Stimulated activated CD4-positive, alpha-beta T cell treated with anti-CD3 and anti-CD28 coated beads, TNF-alpha, amount 100 ng/mL, for 1 hour (primary cell): Measurements from ENCODE around the gene PRICKLE1.

ENCODE experiments used
- DNase-seq, 3 donors: peaks; one replicate each; pipeline ENCODE4 v3.0.0-alpha.2; 2020; ENCODE audit warnings: low read depth in 3 of 3, low spot score in 1 of 3

PRICKLE1 gene

GRCh38 chr12:42496886-42497285, 92.7 kb downstream of the PRICKLE1 start:
- no peak for DNase-seq

- no peak for DNase-seq
Measured at GRCh38 chr12:42495244-42495643, 94.3 kb downstream of the PRICKLE1 start.

GRCh38 chr12:42492267-42492666, 97.3 kb downstream of the PRICKLE1 start:
- DNase-seq = no peak

- no peak for DNase-seq
Measured at GRCh38 chr12:42490261-42490842, 99.2 kb downstream of the PRICKLE1 start.

- DNase-seq = no peak
Measured at GRCh38 chr12:42486407-42486806, 103.1 kb downstream of the PRICKLE1 start.

- DNase-seq = no peak
Measured at GRCh38 chr12:42485823-42486222, 103.7 kb downstream of the PRICKLE1 start.

GRCh38 chr12:42484996-42485395, 104.5 kb downstream of the PRICKLE1 start:
- no peak for DNase-seq

GRCh38 chr12:42483521-42483790, 106.1 kb downstream of the PRICKLE1 start:
- DNase-seq = no peak

- peak in 1 of 3 donors; percentile 53 for DNase-seq
Measured at GRCh38 chr12:42482748-42483520, 106.6 kb downstream of the PRICKLE1 start.

- no peak for DNase-seq
Measured at GRCh38 chr12:42482041-42482747, 107.4 kb downstream of the PRICKLE1 start.

GRCh38 chr12:42481368-42481767, 108.2 kb downstream of the PRICKLE1 start:
- DNase-seq = no peak

- no peak for DNase-seq
Measured at GRCh38 chr12:42477941-42478340, 111.6 kb downstream of the PRICKLE1 start.

- DNase-seq = no peak
Measured at GRCh38 chr12:42475106-42475505, 114.4 kb downstream of the PRICKLE1 start.

GRCh38 chr12:42474391-42474790, 115.2 kb downstream of the PRICKLE1 start:
- no peak for DNase-seq

GRCh38 chr12:42473561-42473960, 116.0 kb downstream of the PRICKLE1 start:
- DNase-seq = no peak

GRCh38 chr12:42473130-42473529, 116.4 kb downstream of the PRICKLE1 start:
- no peak for DNase-seq

GRCh38 chr12:42472376-42472775, 117.2 kb downstream of the PRICKLE1 start:
- no peak for DNase-seq

GRCh38 chr12:42469355-42470175, 120.0 kb downstream of the PRICKLE1 start:
- DNase-seq = no peak

- no peak for DNase-seq
Measured at GRCh38 chr12:42468921-42469320, 120.6 kb downstream of the PRICKLE1 start.

GRCh38 chr12:42468341-42468821, 121.2 kb downstream of the PRICKLE1 start:
- no peak for DNase-seq

- DNase-seq = no peak
Measured at GRCh38 chr12:42463671-42464070, 125.9 kb downstream of the PRICKLE1 start.
